Thymus (tissue), 11 donors: ENCODE results near the gene MPDZ. TPM values are rescaled to one million over a fixed set of nuclear protein-coding genes. Genes with fewer than 3 reads are reported as not detected.

Experiments used
- DNase-seq, 9 donors: peaks; one replicate each; pipeline ENCODE4 v3.0.0-alpha.2; 2013; ENCODE audit warnings: low spot score in 9 of 9, low read depth in 6 of 9, missing footprints in 1 of 9
- H3K27ac ChIP-seq, 2 donors: one replicate each; pipeline ENCODE4 v1.5.1; 2013; ENCODE audit warnings: control low read depth in 1 of 2, low read depth in 1 of 2, low read length in 1 of 2, mild to moderate bottlenecking in 1 of 2, moderate library complexity in 1 of 2
- H3K27me3 ChIP-seq, 2 donors: one replicate each; pipeline ENCODE4 v1.5.1; 2013; ENCODE audit warnings: low read length in 1 of 2; ENCODE audit not compliant: control insufficient read depth in 2 of 2, insufficient read depth in 1 of 2
- H3K36me3 ChIP-seq, 2 donors: one replicate each; pipeline ENCODE4 v1.5.1; 2013; ENCODE audit warnings: low read length in 1 of 2, mild to moderate bottlenecking in 1 of 2, moderate library complexity in 1 of 2; ENCODE audit not compliant: control insufficient read depth in 2 of 2, insufficient read depth in 2 of 2
- H3K4me1 ChIP-seq, 2 donors: one replicate each; pipeline ENCODE4 v1.5.1; 2013; ENCODE audit warnings: low read length in 2 of 2; ENCODE audit not compliant: control insufficient read depth in 2 of 2, insufficient read depth in 2 of 2
- H3K4me3 ChIP-seq, 2 donors: one replicate each; pipeline ENCODE4 v1.5.1; 2013; ENCODE audit warnings: low read length in 2 of 2, control low read depth in 1 of 2, mild to moderate bottlenecking in 1 of 2
- H3K9me3 ChIP-seq, 2 donors: one replicate each; pipeline ENCODE4 v1.5.1; 2013; ENCODE audit warnings: low read length in 1 of 2, mild to moderate bottlenecking in 1 of 2; ENCODE audit not compliant: control insufficient read depth in 2 of 2, insufficient read depth in 1 of 2
- WGBS: extraction: QIAGEN DNeasy Blood & Tissue Kit; methylation state at CpG from one replicate; pipeline ENCODE4 v1.1.7; 2013; 5-methylcytosine and 5-hydroxymethylcytosine counted together
- polyA plus RNA-seq: library from polyadenylated mRNA; stranded (reverse); fragments of 200-250 nt; gene quantifications from one replicate; pipeline ENCODE4 v1.2.3, GENCODE V29; 2013
- total RNA-seq: library from RNA; stranded (reverse); fragments of 120-200 nt; gene quantifications from one replicate; pipeline ENCODE4 v1.2.4, GENCODE V29; 2013
- donor health status: healthy.

MPDZ gene
- total and polyA plus RNA-seq, 2 donors, result 5.1 to 9.9 TPM

DNA sequence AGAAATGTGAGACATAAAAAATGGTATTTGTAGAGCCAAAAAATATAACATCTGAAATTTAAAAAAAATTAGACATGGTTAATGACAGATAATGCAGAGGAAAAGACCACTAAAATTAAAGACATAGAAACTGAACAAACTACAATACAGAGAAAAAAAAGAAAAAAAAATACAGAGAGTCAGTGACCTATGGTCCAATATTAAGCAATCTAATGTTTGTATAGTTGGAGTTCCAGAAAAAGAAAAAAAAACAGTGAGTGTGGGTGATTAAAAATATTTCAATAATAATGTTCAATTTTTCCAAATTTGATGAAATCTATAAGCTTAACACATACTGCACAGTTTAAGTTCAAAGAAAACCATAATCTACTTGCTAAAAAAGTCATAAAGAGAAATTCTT, 207.6 kb downstream of the MPDZ start:
- no peak for DNase-seq
- H3K9me3 ChIP-seq, result no peaks in the 10 kb centered on the region
- H3K27me3 ChIP-seq, result no peaks in the 10 kb centered on the region
- no peaks in the 10 kb centered on the region for H3K4me1 ChIP-seq
- H3K36me3 ChIP-seq, result no peaks in the 10 kb centered on the region
- H3K27ac ChIP-seq, result no peak overlapping the region
- no peak overlapping the region for H3K4me3 ChIP-seq

DNA sequence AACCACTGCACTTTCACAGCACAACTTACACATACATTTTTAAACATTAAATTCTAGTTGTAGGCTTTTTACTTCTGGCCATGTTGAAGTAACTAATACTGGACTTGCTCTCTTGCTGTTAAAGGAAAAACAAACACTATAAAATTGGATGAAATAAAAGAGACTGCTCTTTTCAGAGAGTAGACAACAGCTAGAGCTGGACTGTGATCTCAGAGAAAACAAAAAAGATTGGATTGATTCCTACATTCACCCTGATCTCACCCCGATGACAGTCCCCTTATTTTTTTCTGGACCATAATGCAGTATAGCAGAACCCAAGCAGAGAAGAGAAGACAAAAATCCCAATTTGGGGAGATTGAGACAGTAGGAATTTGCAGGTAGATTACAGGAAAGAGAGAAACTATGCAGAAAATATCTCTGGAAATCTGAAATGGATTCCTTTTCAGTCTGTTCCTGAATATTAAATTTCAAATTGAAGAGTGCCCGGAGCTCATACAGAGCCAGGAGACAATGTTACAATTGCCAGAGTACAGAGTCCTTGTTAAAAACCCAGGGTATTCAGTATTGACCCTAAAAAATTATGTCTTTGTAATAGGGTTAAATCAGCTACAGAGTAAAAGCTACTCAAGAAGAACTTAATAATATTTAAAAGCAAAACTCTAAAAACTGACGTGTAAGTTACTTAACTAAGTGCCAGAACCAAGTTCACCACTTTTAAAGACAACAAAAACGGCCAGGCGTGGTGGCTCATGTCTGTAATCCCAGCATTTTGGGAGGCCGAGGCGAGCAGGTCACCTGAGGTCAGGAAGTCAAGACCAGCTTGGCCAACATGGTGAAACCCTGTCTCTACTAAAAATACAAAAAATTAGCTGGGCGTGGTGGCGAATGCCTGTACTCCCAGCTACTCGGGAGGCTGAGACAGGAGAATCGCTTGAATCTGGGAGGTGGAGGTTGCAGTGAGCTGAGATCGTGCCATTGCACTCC, 208.6 kb downstream of the MPDZ start:
- Histone ChIP-seq H3K36me3 (no peaks in the 10 kb centered on the region), H3K27ac (no peak overlapping the region), H3K4me3 (no peak overlapping the region), H3K9me3 (no peaks in the 10 kb centered on the region), H3K4me1 (no peaks in the 10 kb centered on the region), H3K27me3 (no peaks in the 10 kb centered on the region)
- DNase-seq, result no peak
- 93% methylated on average over 12 of the region's 12 CpGs for WGBS

DNA sequence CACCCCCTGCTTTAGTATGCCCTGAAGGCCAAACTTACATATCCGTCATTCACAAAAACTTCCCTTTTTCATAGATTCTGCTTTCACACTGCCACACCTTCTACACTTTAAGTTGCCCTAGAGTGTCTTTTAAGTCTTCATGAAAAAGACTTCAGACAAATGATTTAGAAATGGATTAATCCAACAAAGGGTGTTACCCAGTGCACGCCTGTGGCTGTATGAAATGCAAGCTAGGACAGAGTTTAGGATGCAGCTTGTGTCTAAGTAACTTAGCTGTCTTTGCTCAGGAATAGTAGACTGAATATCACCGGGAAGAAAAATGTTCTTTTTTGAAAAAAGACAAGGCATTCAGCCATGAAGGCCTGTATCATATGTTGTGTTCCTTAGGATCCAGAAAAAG, 210.0 kb downstream of the MPDZ start:
- no peaks in the 10 kb centered on the region for H3K9me3 ChIP-seq
- no peaks in the 10 kb centered on the region for H3K4me1 ChIP-seq
- H3K27ac ChIP-seq, result no peak overlapping the region
- no peaks in the 10 kb centered on the region for H3K27me3 ChIP-seq
- no peak overlapping the region for H3K4me3 ChIP-seq
- WGBS, result 90% methylated on average over 3 of the region's 3 CpGs
- no peaks in the 10 kb centered on the region for H3K36me3 ChIP-seq
- DNase-seq, result no peak

DNA sequence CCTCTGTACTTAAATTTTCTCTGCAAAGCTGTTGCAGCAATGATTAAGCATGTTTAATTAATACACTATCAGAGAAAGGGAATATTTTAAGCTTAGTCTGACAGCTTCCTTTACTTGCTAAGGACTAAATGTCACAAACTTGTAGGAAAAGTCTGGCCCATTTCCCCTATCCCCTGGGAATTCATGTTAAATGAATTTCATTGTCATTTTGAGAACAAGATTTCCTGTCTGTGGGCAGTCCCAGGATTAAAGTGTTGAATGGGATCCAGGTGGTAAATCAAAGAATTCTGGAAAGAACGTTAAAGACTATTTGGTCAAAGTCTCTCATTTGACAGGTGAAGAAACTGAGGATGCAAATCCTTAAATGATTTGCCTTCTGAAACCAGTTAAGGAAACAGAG, 214.8 kb downstream of the MPDZ start:
- Histone ChIP-seq H3K4me3 (no peak overlapping the region), H3K9me3 (no peaks in the 10 kb centered on the region)
- WGBS, result 59% methylated on average over 1 of the region's 1 CpG

DNA sequence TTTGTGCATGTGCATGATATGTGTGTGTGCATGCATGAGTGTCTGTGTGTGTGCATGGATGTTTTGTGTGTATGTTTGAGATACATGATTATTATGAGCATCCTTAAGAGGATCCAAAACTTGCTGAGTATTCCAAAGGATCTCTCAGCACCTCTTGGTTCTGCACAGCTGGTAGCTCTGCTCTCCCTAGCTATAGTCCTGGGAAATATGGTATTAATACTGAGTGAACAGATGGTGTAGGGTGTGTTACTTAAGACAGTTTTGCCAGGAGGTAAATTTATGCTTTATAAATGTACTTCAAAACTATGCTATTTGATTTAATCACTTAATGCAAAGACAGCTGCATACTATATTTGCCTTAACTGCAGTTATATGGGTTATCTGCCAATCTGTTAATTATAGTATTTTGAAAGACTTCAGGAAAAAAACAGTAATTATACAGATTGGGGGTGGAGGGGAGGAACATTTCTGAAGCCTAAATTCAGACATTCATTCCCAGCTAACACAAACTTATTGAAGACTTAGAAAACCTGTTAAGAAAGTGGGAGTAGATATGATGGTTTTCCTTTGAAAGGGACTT, 215.5 kb downstream of the MPDZ start:
- H3K27ac ChIP-seq, result no peak overlapping the region
- H3K4me1 ChIP-seq, result no peaks in the 10 kb centered on the region
- H3K4me3 ChIP-seq, result no peak overlapping the region
- no peak for DNase-seq
- H3K27me3 ChIP-seq, result no peaks in the 10 kb centered on the region
- H3K9me3 ChIP-seq, result no peaks in the 10 kb centered on the region
- H3K36me3 ChIP-seq, result no peaks in the 10 kb centered on the region

More for the DNA sequence above, 214.8 kb downstream of the MPDZ start:
- H3K27me3 ChIP-seq, result no peaks in the 10 kb centered on the region
- H3K36me3 ChIP-seq, result no peaks in the 10 kb centered on the region
- H3K4me1 ChIP-seq, result no peaks in the 10 kb centered on the region
- no peak overlapping the region for H3K27ac ChIP-seq
- DNase-seq, result no peak

DNA sequence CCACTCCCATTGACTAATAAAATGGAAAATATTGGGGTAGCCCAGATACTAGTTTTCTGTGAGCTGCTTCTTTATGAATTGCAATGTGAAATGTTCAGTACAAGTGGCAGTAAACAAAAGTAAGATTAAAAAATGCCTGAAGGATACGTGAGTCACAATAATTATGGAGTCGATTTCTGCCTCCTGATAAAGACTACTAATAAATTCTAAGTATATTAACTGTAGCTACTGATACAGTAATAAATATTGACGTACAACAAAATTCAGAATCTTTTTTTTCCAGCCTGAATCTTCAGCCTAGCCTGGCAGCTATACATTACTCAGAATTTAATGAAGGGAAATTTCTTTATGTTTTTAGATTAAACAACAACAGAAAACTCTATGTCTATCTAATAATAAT, 218.1 kb downstream of the MPDZ start:
- no peaks in the 10 kb centered on the region for H3K9me3 ChIP-seq
- H3K4me1 ChIP-seq, result no peaks in the 10 kb centered on the region
- WGBS, result 91% methylated on average over 3 of the region's 3 CpGs
- H3K4me3 ChIP-seq, result no peak overlapping the region
- no peak for DNase-seq
- H3K27ac ChIP-seq, result no peak overlapping the region
- no peaks in the 10 kb centered on the region for H3K36me3 ChIP-seq
- H3K27me3 ChIP-seq, result no peaks in the 10 kb centered on the region
